ENCODE results near the gene TRAM2. TPM values are rescaled to one million over a fixed set of nuclear protein-coding genes. Genes with fewer than 3 reads are reported as not detected.

TRAM2 gene
- total and polyA plus RNA-seq, 9 of the 15 experiments (the other 6 are each of a cell fraction or from before 2014, with no cell fraction given), result 2.6 to 13.3 (median 8.9) TPM

GRCh38 chr6:52513896-52514295 is 63.0 kb downstream of the TRAM2 start:
- in situ Hi-C loops (cut with MboI), result no loop called here
- Histone ChIP-seq H3K27me3 (ENCODE audit: control insufficient read depth in 2 of 2, insufficient read depth in 2 of 2, low read length in 2 of 2) (no peaks in the 10 kb centered on the region), H3K9me3 (replicated peaks; ENCODE audit: control insufficient read depth, insufficient read depth, low read depth, low read length) (no peaks in the 10 kb centered on the region), H3K79me2 (ENCODE audit: control insufficient read depth, insufficient read depth, low read length) (peaks cover 3% of the 10 kb centered on the region; the same call in 1 of the 3 replicates), H3K9ac (ENCODE audit: insufficient read depth in 1 of 2, low read depth in 2 of 2, low read length in 2 of 2) (no peak overlapping the region), H3K4me2 (ENCODE audit: insufficient read depth, low read length) (no peak overlapping the region; the same call in 1 of the 2 replicates), H3K4me3 (no peak overlapping the region), H3K4me1 (replicated peaks in 1 of 2; ENCODE audit: control insufficient read depth in 2 of 2, insufficient read depth in 2 of 2, low read length in 2 of 2) (peaks cover 37 to 44% of the 10 kb centered on the region in 2 experiments), H3K36me3 (ENCODE audit: control insufficient read depth, insufficient read depth, low read length) (peaks cover 53% of the 10 kb centered on the region; the same call in 2 of the 3 replicates), H4K20me1 (replicated peaks; ENCODE audit: control insufficient read depth, insufficient read depth, low read length) (no peaks in the 10 kb centered on the region), H2AFZ (ENCODE audit: low read depth, low read length) (no peak overlapping the region), H3K27ac (ENCODE audit: extremely low read depth, low read depth, low read length) (no peak overlapping the region; the same call in 2 of the 3 replicates), H3K9me1 (ENCODE audit: control insufficient read depth, insufficient read depth, low read length) (peaks cover 3% of the 10 kb centered on the region)
- no peak for FAIRE-seq
- ChIA-PET POLR2A (interaction anchor here (0.7 to 1.0 kb wide), 2 partner anchors 10 to 151 kb away, joined by 3 read pairs; no protein-coding TSS in a partner anchor), CTCF (ENCODE audit: low intra/inter-chr PET ratio) (no interaction called here)
- BruUV-seq (replicated peaks), result no TSS peak
- 73% methylated on average over 4 of the region's 4 CpGs for WGBS (ENCODE audit: insufficient coverage, low coverage, missing lambda C conversion rate)
- TF ChIP-seq THRAP3 (IDR thresholded peaks at IDR 0.05; ENCODE audit: borderline replicate concordance) (no peak), ETV6 (IDR thresholded peaks at IDR 0.05; ENCODE audit: borderline replicate concordance in 1 of 2, low read depth in 2 of 2, low read length in 1 of 2) (no peak), ETV6 (CRISPR knock-in tag; IDR thresholded peaks at IDR 0.05; ENCODE audit: borderline replicate concordance) (no peak), TOE1 (IDR thresholded peaks at IDR 0.05; ENCODE audit: borderline replicate concordance) (no peak), TOE1 (CRISPR knock-in tag; IDR thresholded peaks at IDR 0.05; ENCODE audit: borderline replicate concordance, low read depth) (no peak), ZNF165 (CRISPR knock-in tag; IDR thresholded peaks at IDR 0.05; ENCODE audit: borderline replicate concordance) (0 out of 2 replicates have a peak, but pooled peaks have one; percentile 32), ELF1 (tag; IDR thresholded peaks at IDR 0.05) (no peak), NR2C2 (CRISPR knock-in tag; IDR thresholded peaks at IDR 0.05) (no peak), NR2C2 (tag; IDR thresholded peaks at IDR 0.05) (peak; percentile 55), CXXC5 (CRISPR knock-in tag; IDR thresholded peaks at IDR 0.05) (no peak), L3MBTL2 (IDR thresholded peaks at IDR 0.05) (0 out of 2 replicates have a peak, but pooled peaks have one; percentile 2), NR2C1 (IDR thresholded peaks at IDR 0.05) (peak; percentile 36; the same call in 1 of the 2 replicates), NR2C1 (tag; IDR thresholded peaks at IDR 0.05) (0 out of 2 replicates have a peak, but pooled peaks have one; percentile 26), POLR2A (conservative IDR thresholded peaks at IDR 0.05) (no peak), TRIM24 (IDR thresholded peaks at IDR 0.05) (no peak), USF2 (CRISPR knock-in tag; IDR thresholded peaks at IDR 0.05) (no peak), ZNF830 (CRISPR knock-in tag; IDR thresholded peaks at IDR 0.05) (no peak), ATF1 (CRISPR knock-in tag; IDR thresholded peaks at IDR 0.05) (no peak), ATF1 (tag; IDR thresholded peaks at IDR 0.05) (no peak), HMG20B (CRISPR knock-in tag; IDR thresholded peaks at IDR 0.05) (no peak)
- TF ChIP-seq, protein P1, sequence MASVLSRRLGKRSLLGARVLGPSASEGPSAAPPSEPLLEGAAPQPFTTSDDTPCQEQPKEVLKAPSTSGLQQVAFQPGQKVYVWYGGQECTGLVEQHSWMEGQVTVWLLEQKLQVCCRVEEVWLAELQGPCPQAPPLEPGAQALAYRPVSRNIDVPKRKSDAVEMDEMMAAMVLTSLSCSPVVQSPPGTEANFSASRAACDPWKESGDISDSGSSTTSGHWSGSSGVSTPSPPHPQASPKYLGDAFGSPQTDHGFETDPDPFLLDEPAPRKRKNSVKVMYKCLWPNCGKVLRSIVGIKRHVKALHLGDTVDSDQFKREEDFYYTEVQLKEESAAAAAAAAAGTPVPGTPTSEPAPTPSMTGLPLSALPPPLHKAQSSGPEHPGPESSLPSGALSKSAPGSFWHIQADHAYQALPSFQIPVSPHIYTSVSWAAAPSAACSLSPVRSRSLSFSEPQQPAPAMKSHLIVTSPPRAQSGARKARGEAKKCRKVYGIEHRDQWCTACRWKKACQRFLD (CRISPR knock-in tag; IDR thresholded peaks at IDR 0.05), result peak; percentile 53; the same call in 1 of the 2 replicates
- no peak for DNase-seq (ENCODE audit: extremely low read depth in 1 of 4, low spot score in 3 of 4)
- intact Hi-C loops (cut with micrococcal nuclease), result loop anchor here (10.0 kb wide), 1 partner anchor 229 kb away; the partner anchor contains the start of gene MCM3
- ATAC-seq, result no peak
